Breast epithelium (tissue), 3 donors: ENCODE data around the gene BZW1.

ENCODE experiments used
- POLR2A ChIP-seq: fragments of 450-650 bp; IDR thresholded peaks from one replicate; pipeline ENCODE4 v1.6.1; 2016; ENCODE audit warnings: antibody characterized with exemption, mild to moderate bottlenecking, moderate library complexity
- POLR2AphosphoS5 ChIP-seq, 3 donors: sonication (generic); formaldehyde crosslinking; IDR thresholded peaks; one replicate each; pipeline ENCODE4 v1.6.1; 2017; ENCODE audit warnings: antibody characterized with exemption in 3 of 3

DNA sequence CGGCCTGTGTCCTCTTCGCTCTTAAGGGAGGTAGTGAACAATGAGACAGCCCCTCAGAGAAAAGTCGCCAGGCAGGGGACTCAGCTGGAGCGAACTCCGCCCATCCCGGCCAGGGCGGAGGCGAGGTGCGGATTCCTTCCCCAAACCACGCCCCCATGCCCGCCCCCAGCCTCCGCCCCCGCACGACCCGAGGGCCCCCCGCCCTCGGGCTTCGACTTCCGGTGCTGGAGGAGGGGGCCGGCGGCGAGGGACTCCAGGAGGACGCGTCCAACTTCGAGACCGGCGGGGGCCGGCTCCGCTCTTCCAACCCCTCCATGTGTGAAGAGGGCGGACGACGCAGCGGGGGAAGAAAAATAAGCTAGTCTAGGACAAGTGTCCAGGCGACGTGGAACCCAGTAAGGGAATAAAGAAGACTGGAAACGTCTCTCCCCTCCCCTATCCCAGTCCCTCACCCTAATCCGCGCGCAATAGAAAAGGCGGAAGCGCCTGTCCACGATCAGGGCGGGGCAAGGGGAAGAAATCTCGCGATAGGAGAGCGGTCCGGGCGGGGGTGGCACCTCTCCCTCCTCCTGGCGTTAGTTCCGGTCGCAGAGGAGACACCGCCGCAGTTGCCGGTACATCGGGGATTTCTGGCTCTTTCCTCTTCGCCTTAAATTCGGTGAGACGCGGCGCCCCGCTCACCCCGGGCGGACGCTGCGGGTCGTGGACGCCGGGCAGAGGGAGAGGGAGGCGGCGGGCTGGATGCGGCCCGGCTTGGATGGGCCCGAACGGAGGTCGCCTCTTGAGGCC lies at the start of gene BZW1:
- TF ChIP-seq POLR2AphosphoS5 (IDR thresholded peaks at IDR 0.05): peak; percentile 92 to 94 (median 93)
- peak; percentile 83 for TF ChIP-seq POLR2A
